WTC11 (cell line): Measurements from ENCODE around the gene NSUN3. TPM values are rescaled to one million over a fixed set of nuclear protein-coding genes. Genes with fewer than 3 reads are reported as not detected.

Experiments used
- ATAC-seq: fragments of 200-7000 bp; cut with Tn5 transposase; 2 replicates; pipeline ENCODE4 v1.10.0; 2021; ENCODE audit warnings: mild to moderate bottlenecking, moderate library complexity
- CTCF ChIA-PET: fragments of 300-600 bp; sonication (Branson Sonifier 250); formaldehyde crosslinking; loops from one replicate; lab custom pipeline; 2021; ENCODE audit warnings: antibody characterized with exemption; lab: Charles Lee
- POLR2A ChIA-PET: fragments of 350-600 bp; sonication (Branson Sonifier 250); formaldehyde crosslinking; loops from one replicate; lab custom pipeline; 2021; ENCODE audit warnings: antibody characterized with exemption; lab: Charles Lee
- DNase-seq: peaks from one replicate; pipeline ENCODE4 v3.0.0; 2021; ENCODE audit warnings: low spot score
- H3K27ac Mint-ChIP-seq: 2 replicates; pipeline ENCODE4 v1.8.0; 2021; ENCODE audit warnings: mixed read lengths
- H3K27me3 Mint-ChIP-seq: 2 replicates; pipeline ENCODE4 v1.8.0; 2021; ENCODE audit warnings: low read depth, mild to moderate bottlenecking, moderate library complexity, mixed read lengths
- H3K36me3 Mint-ChIP-seq: 2 replicates; pipeline ENCODE4 v1.8.0; 2021; ENCODE audit warnings: mixed read lengths
- H3K4me1 Mint-ChIP-seq: 2 replicates; pipeline ENCODE4 v1.8.0; 2022; ENCODE audit warnings: mixed read lengths
- H3K4me3 Mint-ChIP-seq: 2 replicates; pipeline ENCODE4 v1.8.0; 2021; ENCODE audit warnings: mild to moderate bottlenecking, moderate library complexity, mixed read lengths
- H3K9me3 Mint-ChIP-seq: 2 replicates; pipeline ENCODE4 v1.8.0; 2021; ENCODE audit warnings: mixed read lengths
- ATF1 ChIP-seq: sonication (generic); formaldehyde crosslinking; IDR thresholded peaks from 2 replicates; pipeline ENCODE4 v1.8.1; 2023; ENCODE audit warnings: mild to moderate bottlenecking, moderate library complexity, missing genetic modification reagents
- ETV6 ChIP-seq: sonication (generic); formaldehyde crosslinking; IDR thresholded peaks from 2 replicates; pipeline ENCODE4 v1.8.1; 2022; ENCODE audit warnings: mild to moderate bottlenecking, missing genetic modification reagents
- GRHL2 ChIP-seq: fragments of 250-450 bp; sonication (Bioruptor Pico); IDR thresholded peaks from 2 replicates; pipeline ENCODE4 v1.8.0; 2022; ENCODE audit warnings: mild to moderate bottlenecking, moderate library complexity; ENCODE audit not compliant: insufficient replicate concordance, severe bottlenecking
- GTF2I ChIP-seq: fragments of 250-450 bp; sonication (Bioruptor Pico); conservative IDR thresholded peaks from 2 replicates; pipeline ENCODE4 v1.4.0; 2021; ENCODE audit warnings: mild to moderate bottlenecking
- MYBL2 ChIP-seq: sonication (generic); formaldehyde crosslinking; IDR thresholded peaks from 2 replicates; pipeline ENCODE4 v1.8.1; 2023; ENCODE audit warnings: mild to moderate bottlenecking, moderate library complexity, missing genetic modification reagents
- NFATC4 ChIP-seq: fragments of 250-450 bp; sonication (Bioruptor Pico); IDR thresholded peaks from 2 replicates; pipeline ENCODE4 v1.9.0; 2021; ENCODE audit warnings: mild to moderate bottlenecking
- NR2C2 ChIP-seq: sonication (generic); formaldehyde crosslinking; IDR thresholded peaks from 2 replicates; pipeline ENCODE4 v1.8.0; 2022; ENCODE audit warnings: mild to moderate bottlenecking, missing genetic modification reagents
- NR3C1 ChIP-seq: sonication (generic); formaldehyde crosslinking; conservative IDR thresholded peaks from 2 replicates; pipeline ENCODE4 v1.8.1; 2023; ENCODE audit warnings: low read depth, mild to moderate bottlenecking, missing genetic modification reagents
- SMAD3 ChIP-seq: sonication (generic); formaldehyde crosslinking; IDR thresholded peaks from 2 replicates; pipeline ENCODE4 v1.8.0; 2022; ENCODE audit warnings: missing genetic modification reagents, mild to moderate bottlenecking, borderline replicate concordance
- SOX15 ChIP-seq: fragments of 250-450 bp; sonication (Bioruptor Pico); IDR thresholded peaks from 2 replicates; pipeline ENCODE4 v1.9.0; 2021; ENCODE audit warnings: mild to moderate bottlenecking
- ZNF121 ChIP-seq: sonication (generic); formaldehyde crosslinking; IDR thresholded peaks from 2 replicates; pipeline ENCODE4 v1.8.0; 2023; ENCODE audit warnings: missing genetic modification reagents
- ZNF232 ChIP-seq: sonication (generic); formaldehyde crosslinking; IDR thresholded peaks from 2 replicates; pipeline ENCODE4 v1.8.0; 2022; ENCODE audit warnings: mild to moderate bottlenecking, missing genetic modification reagents
- ZNF416 ChIP-seq: fragments of 250-450 bp; sonication (Bioruptor Pico); IDR thresholded peaks from 2 replicates; pipeline ENCODE4 v1.9.0; 2021; ENCODE audit warnings: mild to moderate bottlenecking, inconsistent platforms
- ZNF423 ChIP-seq: fragments of 250-450 bp; sonication (Bioruptor Pico); IDR thresholded peaks from 2 replicates; pipeline ENCODE4 v2.1.2; 2022; ENCODE audit warnings: mild to moderate bottlenecking, moderate library complexity
- total RNA-seq: library from RNA; stranded (reverse); gene quantifications from 3 replicates; pipeline ENCODE4 v1.2.3, GENCODE V29; 2021
- TF ChIP-seq, protein P1 (sequence below): sonication (generic); formaldehyde crosslinking; IDR thresholded peaks from 2 replicates; pipeline ENCODE4 v1.8.0; 2023; ENCODE audit warnings: missing genetic modification reagents, mild to moderate bottlenecking, borderline replicate concordance
- TF ChIP-seq, protein P2 (sequence below): sonication (generic); formaldehyde crosslinking; IDR thresholded peaks from 2 replicates; pipeline ENCODE4 v1.8.1; 2023; ENCODE audit warnings: mild to moderate bottlenecking, missing genetic modification reagents, moderate library complexity
- TF ChIP-seq, protein P3 (sequence below): fragments of 200-600 bp; IDR thresholded peaks from 2 replicates; pipeline ENCODE4 v1.8.0; 2022; ENCODE audit warnings: antibody characterized with exemption
- TF ChIP-seq, protein P4 (sequence below): sonication (generic); formaldehyde crosslinking; IDR thresholded peaks from 2 replicates; pipeline ENCODE4 v1.8.1; 2022; ENCODE audit warnings: mild to moderate bottlenecking, moderate library complexity, missing genetic modification reagents
- TF ChIP-seq, protein P5 (sequence below): fragments of 250-450 bp; sonication (Bioruptor Pico); IDR thresholded peaks from 2 replicates; pipeline ENCODE4 v1.9.0; 2021; ENCODE audit warnings: mild to moderate bottlenecking
- TF ChIP-seq, protein P6 (sequence below): sonication (generic); formaldehyde crosslinking; IDR thresholded peaks from 2 replicates; pipeline ENCODE4 v1.8.0; 2023; ENCODE audit warnings: missing genetic modification reagents
- TF ChIP-seq, protein P7 (sequence below): sonication (generic); formaldehyde crosslinking; conservative IDR thresholded peaks from 2 replicates; pipeline ENCODE4 v1.8.1; 2023; ENCODE audit warnings: mild to moderate bottlenecking, low read depth, missing genetic modification reagents, moderate library complexity

NSUN3 gene
- total RNA-seq, 1 experiment from 2014 or later, result 8.2 TPM

DNA sequence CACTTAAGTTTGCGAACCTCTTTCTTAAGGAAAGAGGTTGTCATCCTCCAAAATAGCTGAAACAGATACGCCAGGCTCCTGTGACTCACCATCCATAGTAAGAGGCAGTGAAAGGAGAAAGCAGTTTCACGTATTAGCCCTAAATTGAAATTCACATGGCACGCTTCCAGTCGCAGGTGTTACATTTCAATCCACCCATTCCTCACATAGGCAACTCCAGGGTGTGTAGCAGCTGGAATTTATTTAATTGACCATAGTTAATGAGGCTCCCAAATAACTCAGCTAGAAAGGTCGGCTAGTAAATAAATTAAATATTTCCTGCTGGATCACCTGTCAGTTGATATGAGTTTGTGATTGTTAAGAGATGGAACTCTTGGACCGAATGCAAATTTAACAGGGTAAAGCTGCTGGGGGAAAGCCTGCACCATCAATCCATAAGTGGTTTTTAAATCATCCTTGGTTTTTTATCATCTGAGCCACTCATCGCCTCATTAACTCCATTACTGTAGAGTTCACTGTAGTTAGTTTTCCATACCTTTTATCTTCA lies 19.6 kb downstream of the NSUN3 start (continued):
- TF ChIP-seq, protein P1, sequence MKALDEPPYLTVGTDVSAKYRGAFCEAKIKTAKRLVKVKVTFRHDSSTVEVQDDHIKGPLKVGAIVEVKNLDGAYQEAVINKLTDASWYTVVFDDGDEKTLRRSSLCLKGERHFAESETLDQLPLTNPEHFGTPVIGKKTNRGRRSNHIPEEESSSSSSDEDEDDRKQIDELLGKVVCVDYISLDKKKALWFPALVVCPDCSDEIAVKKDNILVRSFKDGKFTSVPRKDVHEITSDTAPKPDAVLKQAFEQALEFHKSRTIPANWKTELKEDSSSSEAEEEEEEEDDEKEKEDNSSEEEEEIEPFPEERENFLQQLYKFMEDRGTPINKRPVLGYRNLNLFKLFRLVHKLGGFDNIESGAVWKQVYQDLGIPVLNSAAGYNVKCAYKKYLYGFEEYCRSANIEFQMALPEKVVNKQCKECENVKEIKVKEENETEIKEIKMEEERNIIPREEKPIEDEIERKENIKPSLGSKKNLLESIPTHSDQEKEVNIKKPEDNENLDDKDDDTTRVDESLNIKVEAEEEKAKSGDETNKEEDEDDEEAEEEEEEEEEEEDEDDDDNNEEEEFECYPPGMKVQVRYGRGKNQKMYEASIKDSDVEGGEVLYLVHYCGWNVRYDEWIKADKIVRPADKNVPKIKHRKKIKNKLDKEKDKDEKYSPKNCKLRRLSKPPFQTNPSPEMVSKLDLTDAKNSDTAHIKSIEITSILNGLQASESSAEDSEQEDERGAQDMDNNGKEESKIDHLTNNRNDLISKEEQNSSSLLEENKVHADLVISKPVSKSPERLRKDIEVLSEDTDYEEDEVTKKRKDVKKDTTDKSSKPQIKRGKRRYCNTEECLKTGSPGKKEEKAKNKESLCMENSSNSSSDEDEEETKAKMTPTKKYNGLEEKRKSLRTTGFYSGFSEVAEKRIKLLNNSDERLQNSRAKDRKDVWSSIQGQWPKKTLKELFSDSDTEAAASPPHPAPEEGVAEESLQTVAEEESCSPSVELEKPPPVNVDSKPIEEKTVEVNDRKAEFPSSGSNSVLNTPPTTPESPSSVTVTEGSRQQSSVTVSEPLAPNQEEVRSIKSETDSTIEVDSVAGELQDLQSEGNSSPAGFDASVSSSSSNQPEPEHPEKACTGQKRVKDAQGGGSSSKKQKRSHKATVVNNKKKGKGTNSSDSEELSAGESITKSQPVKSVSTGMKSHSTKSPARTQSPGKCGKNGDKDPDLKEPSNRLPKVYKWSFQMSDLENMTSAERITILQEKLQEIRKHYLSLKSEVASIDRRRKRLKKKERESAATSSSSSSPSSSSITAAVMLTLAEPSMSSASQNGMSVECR (CRISPR knock-in tag), result no peak
- TF ChIP-seq ETV6 (CRISPR knock-in tag), result no peak
- TF ChIP-seq, protein P2, sequence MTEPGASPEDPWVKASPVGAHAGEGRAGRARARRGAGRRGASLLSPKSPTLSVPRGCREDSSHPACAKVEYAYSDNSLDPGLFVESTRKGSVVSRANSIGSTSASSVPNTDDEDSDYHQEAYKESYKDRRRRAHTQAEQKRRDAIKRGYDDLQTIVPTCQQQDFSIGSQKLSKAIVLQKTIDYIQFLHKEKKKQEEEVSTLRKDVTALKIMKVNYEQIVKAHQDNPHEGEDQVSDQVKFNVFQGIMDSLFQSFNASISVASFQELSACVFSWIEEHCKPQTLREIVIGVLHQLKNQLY (CRISPR knock-in tag), result no peak
- TF ChIP-seq NR2C2, result no peak

DNA sequence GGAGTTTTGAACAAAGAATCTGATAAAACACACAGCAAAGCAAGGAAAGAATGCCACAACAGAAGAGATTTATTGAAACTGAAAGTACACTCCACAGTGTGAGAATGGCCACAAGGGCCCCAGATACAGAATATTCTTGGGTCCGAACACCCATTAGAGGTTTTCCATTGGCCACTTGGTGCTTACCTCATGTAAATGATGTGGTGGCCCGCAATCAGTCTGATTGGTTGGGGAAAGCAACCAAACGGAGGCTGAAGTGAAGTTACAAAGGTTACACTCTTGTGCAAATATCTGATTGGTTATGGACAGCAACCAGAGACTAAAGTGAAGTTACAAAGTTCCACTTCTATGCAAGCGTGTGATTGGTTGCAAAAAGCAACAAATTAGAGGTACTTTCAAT lies 20.4 kb downstream of the NSUN3 start:
- Mint-ChIP-seq H3K27me3 (no peaks in the 10 kb centered on the region), H3K4me1 (no peaks in the 10 kb centered on the region; the same call in 1 of the 2 replicates), H3K36me3 (no peaks in the 10 kb centered on the region; the same call in 1 of the 2 replicates), H3K9me3 (no peaks in the 10 kb centered on the region; the same call in 1 of the 2 replicates), H3K4me3 (no peak overlapping the region), H3K27ac (no peak overlapping the region)
- no peak for TF ChIP-seq ETV6 (CRISPR knock-in tag)
- TF ChIP-seq GRHL2 (CRISPR knock-in tag), result no peak
- TF ChIP-seq MYBL2 (CRISPR knock-in tag), result no peak
- TF ChIP-seq, protein P3, sequence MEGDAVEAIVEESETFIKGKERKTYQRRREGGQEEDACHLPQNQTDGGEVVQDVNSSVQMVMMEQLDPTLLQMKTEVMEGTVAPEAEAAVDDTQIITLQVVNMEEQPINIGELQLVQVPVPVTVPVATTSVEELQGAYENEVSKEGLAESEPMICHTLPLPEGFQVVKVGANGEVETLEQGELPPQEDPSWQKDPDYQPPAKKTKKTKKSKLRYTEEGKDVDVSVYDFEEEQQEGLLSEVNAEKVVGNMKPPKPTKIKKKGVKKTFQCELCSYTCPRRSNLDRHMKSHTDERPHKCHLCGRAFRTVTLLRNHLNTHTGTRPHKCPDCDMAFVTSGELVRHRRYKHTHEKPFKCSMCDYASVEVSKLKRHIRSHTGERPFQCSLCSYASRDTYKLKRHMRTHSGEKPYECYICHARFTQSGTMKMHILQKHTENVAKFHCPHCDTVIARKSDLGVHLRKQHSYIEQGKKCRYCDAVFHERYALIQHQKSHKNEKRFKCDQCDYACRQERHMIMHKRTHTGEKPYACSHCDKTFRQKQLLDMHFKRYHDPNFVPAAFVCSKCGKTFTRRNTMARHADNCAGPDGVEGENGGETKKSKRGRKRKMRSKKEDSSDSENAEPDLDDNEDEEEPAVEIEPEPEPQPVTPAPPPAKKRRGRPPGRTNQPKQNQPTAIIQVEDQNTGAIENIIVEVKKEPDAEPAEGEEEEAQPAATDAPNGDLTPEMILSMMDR, result no peak
- no peak for TF ChIP-seq NFATC4 (CRISPR knock-in tag)
- TF ChIP-seq, protein P4, sequence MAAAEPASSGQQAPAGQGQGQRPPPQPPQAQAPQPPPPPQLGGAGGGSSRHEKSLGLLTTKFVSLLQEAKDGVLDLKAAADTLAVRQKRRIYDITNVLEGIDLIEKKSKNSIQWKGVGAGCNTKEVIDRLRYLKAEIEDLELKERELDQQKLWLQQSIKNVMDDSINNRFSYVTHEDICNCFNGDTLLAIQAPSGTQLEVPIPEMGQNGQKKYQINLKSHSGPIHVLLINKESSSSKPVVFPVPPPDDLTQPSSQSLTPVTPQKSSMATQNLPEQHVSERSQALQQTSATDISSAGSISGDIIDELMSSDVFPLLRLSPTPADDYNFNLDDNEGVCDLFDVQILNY (CRISPR knock-in tag), result no peak
- TF ChIP-seq NR3C1 (CRISPR knock-in tag), result no peak
- CTCF ChIA-PET, result no interaction called here
- ATAC-seq (no peak), DNase-seq (no peak)
- POLR2A ChIA-PET, result no interaction called here

DNA sequence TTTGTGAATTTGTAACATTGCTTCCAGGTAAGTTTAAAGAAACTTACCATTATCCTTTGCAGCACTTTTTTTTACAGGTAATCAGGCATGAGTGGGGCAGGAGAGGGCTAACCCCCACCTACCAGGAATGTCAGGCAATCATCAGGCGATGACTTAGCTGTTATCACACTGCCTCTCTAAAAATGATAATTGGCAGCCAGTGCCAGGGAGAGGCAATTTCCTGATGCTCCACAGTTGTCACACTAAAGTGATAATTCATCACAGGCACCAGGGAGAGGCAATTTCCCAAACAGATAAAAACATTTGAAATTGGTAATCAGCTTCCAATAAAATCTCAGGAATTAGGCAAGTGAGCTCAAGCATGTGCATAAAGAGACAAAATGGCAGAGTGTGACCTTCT lies 26.3 kb downstream of the NSUN3 start:
- no peak overlapping the region for H3K4me3 Mint-ChIP-seq
- H3K27me3 Mint-ChIP-seq, result no peaks in the 10 kb centered on the region
- H3K9me3 Mint-ChIP-seq, result no peaks in the 10 kb centered on the region
- ChIA-PET CTCF (interaction anchor here (1.0 to 1.8 kb wide), 2 partner anchors 13 to 20 kb away, joined by 4 to 7 read pairs; no protein-coding TSS in a partner anchor), POLR2A (no interaction called here)
- no peak overlapping the region for H3K27ac Mint-ChIP-seq
- ATAC-seq (no peak), DNase-seq (no peak)
- H3K4me1 Mint-ChIP-seq, result no peaks in the 10 kb centered on the region
- peaks cover 5% of the 10 kb centered on the region; the same call in 1 of the 2 replicates for H3K36me3 Mint-ChIP-seq
- TF ChIP-seq, protein P5, sequence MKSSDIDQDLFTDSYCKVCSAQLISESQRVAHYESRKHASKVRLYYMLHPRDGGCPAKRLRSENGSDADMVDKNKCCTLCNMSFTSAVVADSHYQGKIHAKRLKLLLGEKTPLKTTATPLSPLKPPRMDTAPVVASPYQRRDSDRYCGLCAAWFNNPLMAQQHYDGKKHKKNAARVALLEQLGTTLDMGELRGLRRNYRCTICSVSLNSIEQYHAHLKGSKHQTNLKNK (CRISPR knock-in tag), result no peak
- TF ChIP-seq ZNF416 (no peak), SOX15 (CRISPR knock-in tag) (no peak), ZNF423 (CRISPR knock-in tag) (no peak), ZNF232 (CRISPR knock-in tag) (no peak), ATF1 (CRISPR knock-in tag) (no peak), SMAD3 (CRISPR knock-in tag) (no peak), GTF2I (CRISPR knock-in tag) (no peak), ZNF121 (CRISPR knock-in tag) (no peak)
- TF ChIP-seq, protein P6, sequence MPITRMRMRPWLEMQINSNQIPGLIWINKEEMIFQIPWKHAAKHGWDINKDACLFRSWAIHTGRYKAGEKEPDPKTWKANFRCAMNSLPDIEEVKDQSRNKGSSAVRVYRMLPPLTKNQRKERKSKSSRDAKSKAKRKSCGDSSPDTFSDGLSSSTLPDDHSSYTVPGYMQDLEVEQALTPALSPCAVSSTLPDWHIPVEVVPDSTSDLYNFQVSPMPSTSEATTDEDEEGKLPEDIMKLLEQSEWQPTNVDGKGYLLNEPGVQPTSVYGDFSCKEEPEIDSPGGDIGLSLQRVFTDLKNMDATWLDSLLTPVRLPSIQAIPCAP, result no peak
- TF ChIP-seq, protein P7, sequence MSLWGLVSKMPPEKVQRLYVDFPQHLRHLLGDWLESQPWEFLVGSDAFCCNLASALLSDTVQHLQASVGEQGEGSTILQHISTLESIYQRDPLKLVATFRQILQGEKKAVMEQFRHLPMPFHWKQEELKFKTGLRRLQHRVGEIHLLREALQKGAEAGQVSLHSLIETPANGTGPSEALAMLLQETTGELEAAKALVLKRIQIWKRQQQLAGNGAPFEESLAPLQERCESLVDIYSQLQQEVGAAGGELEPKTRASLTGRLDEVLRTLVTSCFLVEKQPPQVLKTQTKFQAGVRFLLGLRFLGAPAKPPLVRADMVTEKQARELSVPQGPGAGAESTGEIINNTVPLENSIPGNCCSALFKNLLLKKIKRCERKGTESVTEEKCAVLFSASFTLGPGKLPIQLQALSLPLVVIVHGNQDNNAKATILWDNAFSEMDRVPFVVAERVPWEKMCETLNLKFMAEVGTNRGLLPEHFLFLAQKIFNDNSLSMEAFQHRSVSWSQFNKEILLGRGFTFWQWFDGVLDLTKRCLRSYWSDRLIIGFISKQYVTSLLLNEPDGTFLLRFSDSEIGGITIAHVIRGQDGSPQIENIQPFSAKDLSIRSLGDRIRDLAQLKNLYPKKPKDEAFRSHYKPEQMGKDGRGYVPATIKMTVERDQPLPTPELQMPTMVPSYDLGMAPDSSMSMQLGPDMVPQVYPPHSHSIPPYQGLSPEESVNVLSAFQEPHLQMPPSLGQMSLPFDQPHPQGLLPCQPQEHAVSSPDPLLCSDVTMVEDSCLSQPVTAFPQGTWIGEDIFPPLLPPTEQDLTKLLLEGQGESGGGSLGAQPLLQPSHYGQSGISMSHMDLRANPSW (CRISPR knock-in tag), result no peak
